Activated naive CD8-positive, alpha-beta T cell (primary cell): ENCODE results near the gene DYNLT5.
"Not testable (repeated sequence)": the region's sequence is repeated elsewhere in the genome, so short reads cannot be mapped to it uniquely, and the experiment has no call there.

Source experiments
- H3K27ac Mint-ChIP-seq: one replicate; pipeline ENCODE4 v1.8.0; 2021; ENCODE audit warnings: mixed read lengths
- H3K27me3 Mint-ChIP-seq: one replicate; pipeline ENCODE4 v1.8.0; 2021; ENCODE audit warnings: mixed read lengths
- H3K36me3 Mint-ChIP-seq: one replicate; pipeline ENCODE4 v1.8.0; 2021; ENCODE audit warnings: mixed read lengths
- H3K4me1 Mint-ChIP-seq: one replicate; pipeline ENCODE4 v1.8.0; 2021; ENCODE audit warnings: low read depth, mixed read lengths
- H3K4me3 Mint-ChIP-seq: one replicate; pipeline ENCODE4 v1.8.0; 2021; ENCODE audit warnings: mild to moderate bottlenecking, mixed read lengths
- H3K9me3 Mint-ChIP-seq: one replicate; pipeline ENCODE4 v1.8.0; 2021; ENCODE audit warnings: low read depth, mixed read lengths

DYNLT5 gene

DNA sequence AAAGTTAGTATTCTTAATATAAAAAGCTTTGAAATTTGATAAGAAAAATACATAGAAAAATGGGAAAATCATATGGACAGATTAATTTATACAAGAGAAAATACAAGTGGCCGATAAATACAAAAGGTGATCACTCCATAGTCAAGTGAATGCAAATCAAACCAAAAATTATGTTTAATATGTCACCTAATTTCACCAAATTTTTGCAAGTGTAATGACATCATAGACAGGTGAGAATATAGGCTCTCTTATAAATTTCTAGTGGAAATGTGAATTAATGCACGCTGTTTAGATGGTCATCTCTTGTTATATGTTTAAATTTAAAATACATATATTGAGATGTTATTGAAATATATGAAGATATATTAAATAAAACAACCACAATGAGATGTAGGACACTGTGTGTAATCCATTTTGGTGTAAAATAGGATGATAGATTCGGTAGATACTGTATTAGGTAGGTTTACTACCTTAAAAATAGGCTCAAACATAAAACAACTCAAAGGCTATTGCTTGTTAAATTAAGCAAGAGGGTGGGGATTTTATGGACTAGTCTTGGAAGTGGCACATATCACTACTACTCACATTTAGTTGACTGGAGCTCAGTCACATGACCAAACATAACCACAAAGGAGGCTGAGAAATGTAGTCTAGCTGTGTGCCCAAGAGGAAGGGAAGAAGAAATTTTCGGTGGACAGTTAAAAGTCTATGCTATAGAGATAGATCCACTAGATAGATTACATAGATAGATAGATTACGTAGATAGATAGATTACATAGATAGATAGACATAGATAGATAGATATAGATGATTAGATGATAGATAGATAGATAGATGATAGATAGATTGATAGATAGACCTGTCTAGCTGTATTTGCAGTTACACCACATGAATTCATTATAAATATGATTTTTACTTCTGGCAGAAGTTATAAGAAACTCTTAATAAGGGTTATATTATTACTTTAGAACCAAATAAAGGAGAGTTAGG is 39.7 kb downstream of the DYNLT5 start:
- H3K4me1 Mint-ChIP-seq: peaks cover 21% of the 10 kb centered on the region
- H3K9me3 Mint-ChIP-seq: no peaks in the 10 kb centered on the region
- H3K4me3 Mint-ChIP-seq: no peak overlapping the region
- no peaks in the 10 kb centered on the region for H3K27me3 Mint-ChIP-seq
- no peak overlapping the region for H3K27ac Mint-ChIP-seq
- no peaks in the 10 kb centered on the region for H3K36me3 Mint-ChIP-seq

DNA sequence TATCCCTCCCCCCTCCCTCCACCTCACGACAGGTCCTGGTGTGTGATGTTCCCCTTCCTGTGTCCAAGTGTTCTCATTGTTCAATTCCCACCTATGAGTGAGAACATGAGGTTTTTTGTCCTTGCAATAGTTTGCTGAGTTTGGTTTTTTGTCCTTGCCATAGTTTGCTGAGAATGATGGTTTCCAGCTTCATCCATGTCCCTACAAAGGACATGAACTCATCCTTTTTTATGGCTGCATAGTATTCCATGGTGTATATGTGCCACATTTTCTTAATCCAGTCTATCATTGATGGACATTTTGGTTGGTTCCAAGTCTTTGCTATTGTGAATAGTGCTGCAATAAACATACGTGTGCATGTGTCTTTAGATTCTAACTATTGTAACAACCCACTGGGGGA is 43.6 kb downstream of the DYNLT5 start:
- H3K9me3 Mint-ChIP-seq, H3K36me3 Mint-ChIP-seq, H3K4me1 Mint-ChIP-seq, H3K27me3 Mint-ChIP-seq, H3K27ac Mint-ChIP-seq, H3K4me3 Mint-ChIP-seq: not testable (repeated sequence)

DNA sequence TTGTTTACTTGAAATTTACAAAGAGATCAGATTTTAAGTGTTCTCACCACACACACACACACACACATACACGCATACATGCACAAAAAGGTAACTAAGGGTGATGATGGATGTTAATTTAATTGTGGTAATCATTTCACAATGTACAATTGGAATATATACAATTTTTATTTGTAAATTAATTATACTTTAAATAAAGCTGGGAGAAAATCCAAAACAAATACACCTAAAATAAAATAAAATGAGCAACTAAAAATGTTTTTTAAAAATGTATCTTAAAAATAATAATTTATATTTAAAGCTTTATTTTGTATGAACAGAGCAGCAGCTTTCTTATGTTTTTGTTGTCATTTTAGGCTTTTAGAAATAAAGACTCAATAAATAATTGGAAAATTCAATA is 57.0 kb downstream of the DYNLT5 start:
- Mint-ChIP-seq H3K4me3 (no peak overlapping the region), H3K27me3 (no peaks in the 10 kb centered on the region), H3K27ac (no peak overlapping the region), H3K4me1 (no peaks in the 10 kb centered on the region), H3K9me3 (no peaks in the 10 kb centered on the region), H3K36me3 (no peaks in the 10 kb centered on the region)

DNA sequence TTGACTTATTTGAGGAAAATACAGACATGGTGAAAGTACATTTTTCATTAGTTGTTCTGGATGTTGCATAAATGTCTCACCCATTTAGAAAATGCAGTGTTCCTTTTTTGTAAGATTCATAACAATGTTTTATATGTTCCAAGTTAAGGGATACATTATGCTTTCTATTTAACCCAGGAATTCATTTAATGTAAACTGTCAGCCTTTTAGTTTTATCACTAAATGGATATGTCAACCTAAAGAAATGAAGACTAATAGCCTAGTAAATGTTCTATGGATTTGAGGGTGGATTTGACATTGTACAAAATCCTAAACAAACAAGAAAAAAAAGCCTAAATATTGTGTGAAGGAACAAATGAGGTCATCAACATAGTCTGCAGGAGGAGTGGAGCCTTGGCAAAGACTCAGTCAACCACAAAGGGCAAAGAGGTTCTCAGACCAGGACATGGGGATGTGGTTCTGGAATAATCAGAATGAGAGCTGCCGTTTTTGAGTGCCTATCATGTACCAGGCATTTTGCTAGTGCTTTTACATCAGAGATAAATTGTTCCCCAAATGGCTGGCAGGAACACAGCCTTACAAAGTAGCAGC is 57.6 kb downstream of the DYNLT5 start:
- no peak overlapping the region for H3K27ac Mint-ChIP-seq
- H3K4me1 Mint-ChIP-seq: no peaks in the 10 kb centered on the region
- H3K36me3 Mint-ChIP-seq: no peaks in the 10 kb centered on the region
- H3K4me3 Mint-ChIP-seq: no peak overlapping the region
- no peaks in the 10 kb centered on the region for H3K27me3 Mint-ChIP-seq
- no peaks in the 10 kb centered on the region for H3K9me3 Mint-ChIP-seq

DNA sequence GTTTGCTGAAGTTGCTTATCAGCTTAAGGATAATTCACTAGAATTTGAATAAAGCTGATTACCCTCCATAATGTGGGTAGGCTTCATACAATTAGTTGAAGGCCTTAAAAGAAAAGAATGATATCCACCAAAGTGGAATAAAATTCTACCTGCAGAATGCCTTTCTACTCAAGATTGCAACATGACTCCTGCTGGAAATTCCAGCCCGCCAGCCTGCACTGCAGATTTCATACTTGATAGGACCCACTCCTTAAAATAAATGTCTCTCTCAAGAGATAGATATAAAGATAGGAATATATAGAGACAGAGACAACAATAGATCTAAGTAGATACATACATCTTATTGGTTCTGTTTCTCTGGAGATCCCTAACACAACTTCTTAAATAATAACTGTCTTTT is 72.5 kb downstream of the DYNLT5 start:
- Mint-ChIP-seq H3K9me3 (no peaks in the 10 kb centered on the region), H3K4me1 (no peaks in the 10 kb centered on the region), H3K4me3 (no peak overlapping the region), H3K27ac (no peak overlapping the region), H3K36me3 (no peaks in the 10 kb centered on the region), H3K27me3 (no peaks in the 10 kb centered on the region)
